Keratinocyte (primary cell): ENCODE results near the gene CNTF.

ENCODE experiments used
- CTCF ChIP-seq, 3 experiments: IDR thresholded peaks in 1 of 3; conservative IDR thresholded peaks in 1 of 3; optimal IDR thresholded peaks in 1 of 3; 2 replicates in 2 of 3; 3 replicates in 1 of 3; pipeline versions ENCODE3 to v1.5.1; 2011; ENCODE audit warnings: low read length in 3 of 3, mild to moderate bottlenecking in 3 of 3, moderate library complexity in 2 of 3, control low read depth in 1 of 3, inconsistent platforms in 1 of 3; ENCODE audit not compliant: insufficient read depth in 2 of 3; ENCODE audit errors: extremely low read depth in 1 of 3
- EZH2 ChIP-seq: IDR thresholded peaks from one replicate; pipeline ENCODE4 v1.6.1; 2012; ENCODE audit warnings: inconsistent platforms, mild to moderate bottlenecking, low read length, moderate library complexity

GRCh38 chr11:58615559-58615958, 6.9 kb upstream of the CNTF start:
- TF ChIP-seq CTCF (optimal IDR thresholded peaks at IDR 0.05 in 1 of 3, IDR thresholded peaks at IDR 0.05 in 1 of 3, conservative IDR thresholded peaks at IDR 0.05 in 1 of 3; ENCODE audit: extremely low read depth in 1 of 3, insufficient read depth in 2 of 3, low read length in 3 of 3): no peak
- TF ChIP-seq EZH2: no peak
